ENCODE measurements around the gene PBXIP1. TPM values are rescaled to one million over a fixed set of nuclear protein-coding genes. Genes with fewer than 3 reads are reported as not detected.
A peak's percentile ranks its signal among the peaks of the same experiment; 100 is the strongest.
"Not testable (repeated sequence)": the region's sequence is repeated elsewhere in the genome, so short reads cannot be mapped to it uniquely, and the experiment has no call there.

PBXIP1 gene
- total and polyA plus RNA-seq, 2 of the 13 experiments (the other 11 are each of a cell fraction or from before 2014, with no cell fraction given): 16.3 to 31.9 TPM

- peak in 1 of 2 experiments; percentile 49; a peak in 2 of 4 replicates for TF ChIP-seq ATF4 (CRISPR knock-in tag; IDR thresholded peaks at IDR 0.05)
Observed at GRCh38 chr1:154987326-154987725, 31.4 kb upstream of the PBXIP1 start (continued).

- intact Hi-C loops (cut with micrococcal nuclease; ENCODE audit: unreplicated experiment): not testable (repeated sequence)
Observed at GRCh38 chr1:154986736-154987135, 30.8 kb upstream of the PBXIP1 start.

GRCh38 chr1:154983776-154984466 lies 28.0 kb upstream of the PBXIP1 start:
- ChIA-PET POLR2A (interaction anchor here (0.7 to 2.9 kb wide), 11 partner anchors 10 to 67 kb away, joined by 3 to 78 read pairs (median 5); partner anchors contain the start of genes ADAM15, CKS1B, LENEP and PBXIP1), CTCF (ENCODE audit: low intra/inter-chr PET ratio, low total read pairs) (interaction anchor here (1.0 kb wide), 1 partner anchor 33 kb away, joined by 3 read pairs; no protein-coding TSS in a partner anchor)
- Histone ChIP-seq H3K4me3 (replicated peaks in 1 of 3; ENCODE audit: insufficient read depth in 1 of 3, low read depth in 2 of 3, low read length in 3 of 3) (peak overlapping the region; percentile 74 to 86 (median 76)), H4K20me1 (ENCODE audit: insufficient read depth, low read length) (no peaks in the 10 kb centered on the region), H3K4me1 (ENCODE audit: insufficient read depth, low read length) (peaks cover 39% of the 10 kb centered on the region), H3K4me2 (ENCODE audit: low read depth, low read length) (peak overlapping the region; percentile 90), H2AFZ (ENCODE audit: low read length) (no peak overlapping the region), H3K79me2 (ENCODE audit: insufficient read depth, low read length) (peaks cover 24% of the 10 kb centered on the region), H3K27me3 (ENCODE audit: control insufficient read depth in 1 of 2, insufficient read depth in 2 of 2, low read length in 2 of 2) (no peaks in the 10 kb centered on the region), H3K36me3 (replicated peaks in 1 of 2; ENCODE audit: control insufficient read depth in 1 of 2, insufficient read depth in 2 of 2, low read length in 2 of 2) (peaks cover 3 to 18% of the 10 kb centered on the region in 2 experiments), H3K9me3 (ENCODE audit: low read length) (no peaks in the 10 kb centered on the region), H3K27ac (ENCODE audit: extremely low read length, insufficient read depth, low read length) (peak overlapping the region; percentile 64), H3K9ac (ENCODE audit: insufficient read depth, low read depth, low read length) (peak overlapping the region; percentile 87)
- no TSS peak for BruUV-seq (replicated peaks)
- WGBS (ENCODE audit: low lambda C conversion rate): 20% methylated on average over 11 of the region's 17 CpGs
- intact Hi-C loops (cut with micrococcal nuclease; ENCODE audit: unreplicated experiment) (no loop called here), in situ Hi-C loops (cut with HindIII; ENCODE audit: extremely low pct_ligation_motif_present, low pct_unique_long_range_greater_than_20kb) (loop anchor here (5.0 kb wide), 1 partner anchor 78 kb away; the partner anchor contains the start of gene EFNA4)
- ATAC-seq (peak; percentile 8; the same call in 2 of the 3 replicates), FAIRE-seq (no peak), DNase-seq (ENCODE audit: low spot score) (no peak)
- TF ChIP-seq NCOA2 (CRISPR knock-in tag; IDR thresholded peaks at IDR 0.05) (no peak), TFE3 (CRISPR knock-in tag; IDR thresholded peaks at IDR 0.05) (no peak), PAXIP1 (CRISPR knock-in tag; conservative IDR thresholded peaks at IDR 0.05) (no peak), MXI1 (IDR thresholded peaks at IDR 0.05; ENCODE audit: borderline replicate concordance, low read depth, low read length) (no peak)

More at GRCh38 chr1:154986736-154987135, 30.8 kb upstream of the PBXIP1 start:
- peaks cover 18% of the 10 kb centered on the region for H3K79me2 ChIP-seq (ENCODE audit: insufficient read depth, low read length)
- H3K36me3 ChIP-seq (replicated peaks in 1 of 2; ENCODE audit: control insufficient read depth in 1 of 2, insufficient read depth in 2 of 2, low read length in 2 of 2): peaks cover 5 to 18% of the 10 kb centered on the region in 2 experiments; a peak in 2 of 5 replicates
- H3K4me1 ChIP-seq (ENCODE audit: insufficient read depth, low read length): peaks cover 45% of the 10 kb centered on the region
- DNase-seq (ENCODE audit: low spot score); H3K4me3 ChIP-seq (replicated peaks in 1 of 3; ENCODE audit: insufficient read depth in 1 of 3, low read depth in 2 of 3, low read length in 3 of 3); H2AFZ ChIP-seq (ENCODE audit: low read length); H3K27me3 ChIP-seq (ENCODE audit: control insufficient read depth in 1 of 2, insufficient read depth in 2 of 2, low read length in 2 of 2); in situ Hi-C loops (cut with HindIII; ENCODE audit: extremely low pct_ligation_motif_present, low pct_unique_long_range_greater_than_20kb); H3K4me2 ChIP-seq (ENCODE audit: low read depth, low read length); H3K9me3 ChIP-seq (ENCODE audit: low read length); H3K9ac ChIP-seq (ENCODE audit: insufficient read depth, low read depth, low read length); ATAC-seq; BruUV-seq (replicated peaks); H3K27ac ChIP-seq (ENCODE audit: extremely low read length, insufficient read depth, low read length); FAIRE-seq; H4K20me1 ChIP-seq (ENCODE audit: insufficient read depth, low read length); CTCF ChIA-PET (ENCODE audit: low intra/inter-chr PET ratio, low total read pairs): not testable (repeated sequence)
- 98% methylated on average over 4 of the region's 4 CpGs for WGBS (ENCODE audit: low lambda C conversion rate)
- POLR2A ChIA-PET: interaction anchor here (1.7 to 2.1 kb wide), 2 partner anchors 14 to 16 kb away, joined by 6 to 7 read pairs; partner anchors contain the start of gene SHC1
